Measurements from ENCODE around the gene RSRC1. TPM values are rescaled to one million over a fixed set of nuclear protein-coding genes. Genes with fewer than 3 reads are reported as not detected.

RSRC1 gene
- total and polyA plus RNA-seq, 2 of the 13 experiments (the other 11 are each of a cell fraction or from before 2014, with no cell fraction given) = 4.9 to 63.0 TPM

DNA sequence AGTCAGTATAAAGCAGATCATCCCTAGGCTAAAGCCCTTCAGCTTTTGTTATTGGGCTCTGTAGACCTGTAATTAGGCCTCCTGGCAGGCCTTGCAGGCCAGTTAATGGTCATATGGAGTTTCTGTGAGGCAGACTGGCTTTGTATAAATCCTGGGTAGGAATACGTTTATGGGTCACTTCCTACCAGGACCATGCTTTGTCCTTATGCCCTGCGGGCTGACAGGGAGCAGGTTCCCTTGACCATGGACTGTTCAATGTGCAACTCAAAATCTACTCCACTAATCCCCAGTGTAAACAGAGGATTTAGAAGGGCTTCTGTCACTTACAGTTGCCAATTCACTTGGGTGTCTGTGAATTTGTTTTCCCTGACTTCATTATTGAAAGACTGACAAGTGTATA lies 258.4 kb downstream of the RSRC1 start (continued):
- TF ChIP-seq CBX1 (IDR thresholded peaks at IDR 0.05; ENCODE audit: low read depth) (no peak), POLR2AphosphoS5 (IDR thresholded peaks at IDR 0.05; ENCODE audit: low read depth, low read length) (no peak), ZNF629 (CRISPR knock-in tag; conservative IDR thresholded peaks at IDR 0.05) (peak; percentile 36; the same call in 1 of the 2 replicates), NFATC3 (CRISPR knock-in tag; IDR thresholded peaks at IDR 0.05) (no peak), ZMYM2 (CRISPR knock-in tag; IDR thresholded peaks at IDR 0.05) (no peak), NKX3-1 (CRISPR knock-in tag; IDR thresholded peaks at IDR 0.05) (no peak), ETV5 (CRISPR knock-in tag; IDR thresholded peaks at IDR 0.05; ENCODE audit: borderline replicate concordance) (peak; percentile 67; the same call in 1 of the 2 replicates), ELF4 (CRISPR knock-in tag; IDR thresholded peaks at IDR 0.05; ENCODE audit: borderline replicate concordance) (peak; percentile 46; the same call in 1 of the 2 replicates), PHF8 (CRISPR knock-in tag; IDR thresholded peaks at IDR 0.05) (peak; percentile 37; the same call in 1 of the 2 replicates), TBX3 (IDR thresholded peaks at IDR 0.05; ENCODE audit: borderline replicate concordance) (peak; percentile 73; the same call in 1 of the 2 replicates), CREB1 (IDR thresholded peaks at IDR 0.05) (no peak), CREB1 (CRISPR knock-in tag; IDR thresholded peaks at IDR 0.05) (peak; percentile 59), ZNF274 (CRISPR knock-in tag; IDR thresholded peaks at IDR 0.05) (no peak), ARNTL (CRISPR knock-in tag; IDR thresholded peaks at IDR 0.05) (0 out of 2 replicates have a peak, but pooled peaks have one; percentile 33), RFX5 (IDR thresholded peaks at IDR 0.05; ENCODE audit: low read depth, low read length) (no peak), ZNF598 (CRISPR knock-in tag; IDR thresholded peaks at IDR 0.05; ENCODE audit: borderline replicate concordance) (no peak), KMT2B (CRISPR knock-in tag; IDR thresholded peaks at IDR 0.05) (peak; percentile 56; the same call in 1 of the 2 replicates), RNF2 (conservative IDR thresholded peaks at IDR 0.05; ENCODE audit: low read depth) (no peak), SMAD3 (CRISPR knock-in tag; IDR thresholded peaks at IDR 0.05) (0 out of 2 replicates have a peak, but pooled peaks have one; percentile 69), ZMYM3 (CRISPR knock-in tag; IDR thresholded peaks at IDR 0.05) (peak; percentile 68), KAT8 (CRISPR knock-in tag; IDR thresholded peaks at IDR 0.05) (peak; percentile 63), ZNF678 (CRISPR knock-in tag; IDR thresholded peaks at IDR 0.05) (no peak), ZNF777 (CRISPR knock-in tag; IDR thresholded peaks at IDR 0.05) (no peak)
- TF ChIP-seq, protein P1, sequence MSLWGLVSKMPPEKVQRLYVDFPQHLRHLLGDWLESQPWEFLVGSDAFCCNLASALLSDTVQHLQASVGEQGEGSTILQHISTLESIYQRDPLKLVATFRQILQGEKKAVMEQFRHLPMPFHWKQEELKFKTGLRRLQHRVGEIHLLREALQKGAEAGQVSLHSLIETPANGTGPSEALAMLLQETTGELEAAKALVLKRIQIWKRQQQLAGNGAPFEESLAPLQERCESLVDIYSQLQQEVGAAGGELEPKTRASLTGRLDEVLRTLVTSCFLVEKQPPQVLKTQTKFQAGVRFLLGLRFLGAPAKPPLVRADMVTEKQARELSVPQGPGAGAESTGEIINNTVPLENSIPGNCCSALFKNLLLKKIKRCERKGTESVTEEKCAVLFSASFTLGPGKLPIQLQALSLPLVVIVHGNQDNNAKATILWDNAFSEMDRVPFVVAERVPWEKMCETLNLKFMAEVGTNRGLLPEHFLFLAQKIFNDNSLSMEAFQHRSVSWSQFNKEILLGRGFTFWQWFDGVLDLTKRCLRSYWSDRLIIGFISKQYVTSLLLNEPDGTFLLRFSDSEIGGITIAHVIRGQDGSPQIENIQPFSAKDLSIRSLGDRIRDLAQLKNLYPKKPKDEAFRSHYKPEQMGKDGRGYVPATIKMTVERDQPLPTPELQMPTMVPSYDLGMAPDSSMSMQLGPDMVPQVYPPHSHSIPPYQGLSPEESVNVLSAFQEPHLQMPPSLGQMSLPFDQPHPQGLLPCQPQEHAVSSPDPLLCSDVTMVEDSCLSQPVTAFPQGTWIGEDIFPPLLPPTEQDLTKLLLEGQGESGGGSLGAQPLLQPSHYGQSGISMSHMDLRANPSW (CRISPR knock-in tag; IDR thresholded peaks at IDR 0.05; ENCODE audit: borderline replicate concordance) = peak; percentile 63; the same call in 1 of the 2 replicates
- TF ChIP-seq, protein P2, sequence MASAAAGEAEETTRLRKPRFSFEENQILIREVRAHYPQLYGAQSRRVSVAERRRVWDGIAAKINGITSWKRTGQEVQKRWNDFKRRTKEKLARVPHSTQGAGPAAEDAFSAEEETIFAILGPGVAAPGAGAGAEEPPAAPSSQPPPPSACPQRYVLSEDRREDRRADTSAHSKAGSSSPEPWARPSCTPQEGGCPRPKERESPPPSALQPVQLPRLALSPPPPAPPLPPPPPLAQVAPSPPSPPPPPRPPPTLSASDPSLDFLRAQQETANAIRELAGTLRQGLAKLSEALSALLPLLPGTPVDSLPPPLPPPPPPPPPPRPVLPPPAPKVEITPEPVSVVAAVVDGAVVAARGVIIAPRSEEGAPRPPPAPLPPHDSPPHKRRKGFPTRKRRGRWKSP (CRISPR knock-in tag; IDR thresholded peaks at IDR 0.05) = no peak
- TF ChIP-seq, protein P3, sequence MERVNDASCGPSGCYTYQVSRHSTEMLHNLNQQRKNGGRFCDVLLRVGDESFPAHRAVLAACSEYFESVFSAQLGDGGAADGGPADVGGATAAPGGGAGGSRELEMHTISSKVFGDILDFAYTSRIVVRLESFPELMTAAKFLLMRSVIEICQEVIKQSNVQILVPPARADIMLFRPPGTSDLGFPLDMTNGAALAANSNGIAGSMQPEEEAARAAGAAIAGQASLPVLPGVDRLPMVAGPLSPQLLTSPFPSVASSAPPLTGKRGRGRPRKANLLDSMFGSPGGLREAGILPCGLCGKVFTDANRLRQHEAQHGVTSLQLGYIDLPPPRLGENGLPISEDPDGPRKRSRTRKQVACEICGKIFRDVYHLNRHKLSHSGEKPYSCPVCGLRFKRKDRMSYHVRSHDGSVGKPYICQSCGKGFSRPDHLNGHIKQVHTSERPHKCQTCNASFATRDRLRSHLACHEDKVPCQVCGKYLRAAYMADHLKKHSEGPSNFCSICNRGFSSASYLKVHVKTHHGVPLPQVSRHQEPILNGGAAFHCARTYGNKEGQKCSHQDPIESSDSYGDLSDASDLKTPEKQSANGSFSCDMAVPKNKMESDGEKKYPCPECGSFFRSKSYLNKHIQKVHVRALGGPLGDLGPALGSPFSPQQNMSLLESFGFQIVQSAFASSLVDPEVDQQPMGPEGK (CRISPR knock-in tag; IDR thresholded peaks at IDR 0.05) = peak; percentile 19; the same call in 1 of the 2 replicates
- TF ChIP-seq, protein P4, sequence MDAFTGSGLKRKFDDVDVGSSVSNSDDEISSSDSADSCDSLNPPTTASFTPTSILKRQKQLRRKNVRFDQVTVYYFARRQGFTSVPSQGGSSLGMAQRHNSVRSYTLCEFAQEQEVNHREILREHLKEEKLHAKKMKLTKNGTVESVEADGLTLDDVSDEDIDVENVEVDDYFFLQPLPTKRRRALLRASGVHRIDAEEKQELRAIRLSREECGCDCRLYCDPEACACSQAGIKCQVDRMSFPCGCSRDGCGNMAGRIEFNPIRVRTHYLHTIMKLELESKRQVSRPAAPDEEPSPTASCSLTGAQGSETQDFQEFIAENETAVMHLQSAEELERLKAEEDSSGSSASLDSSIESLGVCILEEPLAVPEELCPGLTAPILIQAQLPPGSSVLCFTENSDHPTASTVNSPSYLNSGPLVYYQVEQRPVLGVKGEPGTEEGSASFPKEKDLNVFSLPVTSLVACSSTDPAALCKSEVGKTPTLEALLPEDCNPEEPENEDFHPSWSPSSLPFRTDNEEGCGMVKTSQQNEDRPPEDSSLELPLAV (CRISPR knock-in tag; conservative IDR thresholded peaks at IDR 0.05; ENCODE audit: low read depth) = no peak

Measured in HepG2 (cell line).